T-helper 9 cell (primary cell): Measurements from ENCODE around the gene SLC16A13.
"Not testable (repeated sequence)": the region's sequence is repeated elsewhere in the genome, so short reads cannot be mapped to it uniquely, and the experiment has no call there.

Source experiments
- DNase-seq: peaks from one replicate; pipeline ENCODE4 v3.0.0-alpha.2; 2020

SLC16A13 gene

GRCh38 chr17:7034955-7035590 lies 742 bp upstream of the SLC16A13 start:
- DNase-seq = no peak

GRCh38 chr17:7038025-7038862 lies 2.4 kb downstream of the SLC16A13 start:
- DNase-seq = no peak

- no peak for DNase-seq
Measured at GRCh38 chr17:7039832-7040231, 4.0 kb downstream of the SLC16A13 start.

GRCh38 chr17:7041607-7042500 lies 6.0 kb downstream of the SLC16A13 start:
- DNase-seq = no peak

GRCh38 chr17:7042501-7043181 lies 6.8 kb downstream of the SLC16A13 start:
- DNase-seq = no peak

- no peak for DNase-seq
Measured at GRCh38 chr17:7043182-7043496, 7.3 kb downstream of the SLC16A13 start.

GRCh38 chr17:7043497-7044198 lies 7.8 kb downstream of the SLC16A13 start, which contains the start of gene SLC16A11:
Gene SLC16A11 (minus strand): TSS chr17:7044092. CDS start chr17:7043513, 579 bp downstream.
- no peak for DNase-seq

- no peak for DNase-seq
Measured at GRCh38 chr17:7045492-7046126, 9.8 kb downstream of the SLC16A13 start.

GRCh38 chr17:7046127-7046724 lies 10.4 kb downstream of the SLC16A13 start:
- DNase-seq = peak; percentile 38

GRCh38 chr17:7046725-7047397 lies 11.0 kb downstream of the SLC16A13 start:
- DNase-seq = peak; percentile 56

GRCh38 chr17:7047566-7047965 lies 11.8 kb downstream of the SLC16A13 start:
- DNase-seq = no peak

- no peak for DNase-seq
Measured at GRCh38 chr17:7048968-7049367, 13.2 kb downstream of the SLC16A13 start.

- DNase-seq = not testable (repeated sequence)
Measured at GRCh38 chr17:7050583-7050982, 14.8 kb downstream of the SLC16A13 start.

GRCh38 chr17:7056386-7056785 lies 20.6 kb downstream of the SLC16A13 start:
- no peak for DNase-seq

GRCh38 chr17:7058831-7059447 lies 23.1 kb downstream of the SLC16A13 start:
- DNase-seq = no peak

- no peak for DNase-seq
Measured at GRCh38 chr17:7060165-7060891, 24.5 kb downstream of the SLC16A13 start.

GRCh38 chr17:7063518-7064094 lies 27.8 kb downstream of the SLC16A13 start:
- DNase-seq = no peak

GRCh38 chr17:7064261-7064660 lies 28.4 kb downstream of the SLC16A13 start:
- DNase-seq = no peak

GRCh38 chr17:7067198-7067597 lies 31.4 kb downstream of the SLC16A13 start:
- DNase-seq = no peak
